ENCODE data around the gene ATXN1L.

DNA sequence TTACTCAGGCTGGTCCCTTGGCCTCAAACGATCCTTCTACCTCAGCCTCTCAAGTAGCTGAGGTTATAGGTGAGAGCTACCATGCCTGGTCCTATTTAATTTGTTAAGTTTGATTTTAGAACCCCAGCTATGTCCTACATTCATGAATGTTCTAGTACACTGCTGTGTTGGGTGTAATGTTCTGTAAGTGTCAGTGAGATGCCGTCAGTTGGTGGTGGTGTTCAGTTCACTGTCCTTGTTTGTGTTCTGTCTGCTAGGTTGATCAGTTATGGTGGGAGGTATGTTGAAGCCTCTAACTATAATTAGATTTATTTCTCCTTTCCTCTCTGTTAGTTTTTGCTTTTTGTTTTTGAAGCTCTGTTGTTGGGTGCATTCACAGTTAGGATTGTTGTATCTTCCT is 57.8 kb downstream of the ATXN1L start:
- TF ChIP-seq, protein P1, sequence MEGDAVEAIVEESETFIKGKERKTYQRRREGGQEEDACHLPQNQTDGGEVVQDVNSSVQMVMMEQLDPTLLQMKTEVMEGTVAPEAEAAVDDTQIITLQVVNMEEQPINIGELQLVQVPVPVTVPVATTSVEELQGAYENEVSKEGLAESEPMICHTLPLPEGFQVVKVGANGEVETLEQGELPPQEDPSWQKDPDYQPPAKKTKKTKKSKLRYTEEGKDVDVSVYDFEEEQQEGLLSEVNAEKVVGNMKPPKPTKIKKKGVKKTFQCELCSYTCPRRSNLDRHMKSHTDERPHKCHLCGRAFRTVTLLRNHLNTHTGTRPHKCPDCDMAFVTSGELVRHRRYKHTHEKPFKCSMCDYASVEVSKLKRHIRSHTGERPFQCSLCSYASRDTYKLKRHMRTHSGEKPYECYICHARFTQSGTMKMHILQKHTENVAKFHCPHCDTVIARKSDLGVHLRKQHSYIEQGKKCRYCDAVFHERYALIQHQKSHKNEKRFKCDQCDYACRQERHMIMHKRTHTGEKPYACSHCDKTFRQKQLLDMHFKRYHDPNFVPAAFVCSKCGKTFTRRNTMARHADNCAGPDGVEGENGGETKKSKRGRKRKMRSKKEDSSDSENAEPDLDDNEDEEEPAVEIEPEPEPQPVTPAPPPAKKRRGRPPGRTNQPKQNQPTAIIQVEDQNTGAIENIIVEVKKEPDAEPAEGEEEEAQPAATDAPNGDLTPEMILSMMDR (IDR thresholded peaks at IDR 0.05 in 4 of 5, conservative IDR thresholded peaks at IDR 0.05 in 1 of 5): no peak
- no peak for TF ChIP-seq POLR2A (IDR thresholded peaks at IDR 0.05)

All from gastrocnemius medialis (tissue), 4 donors.